Activated CD8-positive, alpha-beta memory T cell treated with anti-CD3 and anti-CD28 coated beads, Interleukin-2, amount 50 U/mL, for 4 hours (primary cell): ENCODE measurements around the gene INTS6.

ENCODE experiments used
- DNase-seq: peaks from one replicate; pipeline ENCODE4 v3.0.0-alpha.2; 2020

INTS6 gene

DNA sequence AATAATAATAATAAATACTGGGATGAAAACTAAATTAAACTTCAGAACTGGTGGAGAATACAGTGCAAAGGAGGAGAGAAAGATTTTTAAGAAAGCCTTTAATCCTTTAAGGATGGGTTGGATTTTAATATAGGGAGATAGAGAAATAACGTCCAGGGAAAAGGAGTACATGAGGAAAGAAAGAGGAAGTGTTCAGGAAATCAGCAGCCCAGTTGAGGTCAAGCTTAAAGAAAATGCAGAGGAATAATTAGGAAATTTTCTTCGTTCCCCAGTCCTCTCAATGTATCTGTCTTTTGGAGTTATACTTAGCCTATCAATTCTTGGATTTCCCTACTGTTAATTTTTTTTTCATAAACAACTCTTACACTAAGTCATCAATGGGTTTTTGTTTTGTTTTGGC, 47.7 kb downstream of the INTS6 start:
- DNase-seq, result no peak

DNA sequence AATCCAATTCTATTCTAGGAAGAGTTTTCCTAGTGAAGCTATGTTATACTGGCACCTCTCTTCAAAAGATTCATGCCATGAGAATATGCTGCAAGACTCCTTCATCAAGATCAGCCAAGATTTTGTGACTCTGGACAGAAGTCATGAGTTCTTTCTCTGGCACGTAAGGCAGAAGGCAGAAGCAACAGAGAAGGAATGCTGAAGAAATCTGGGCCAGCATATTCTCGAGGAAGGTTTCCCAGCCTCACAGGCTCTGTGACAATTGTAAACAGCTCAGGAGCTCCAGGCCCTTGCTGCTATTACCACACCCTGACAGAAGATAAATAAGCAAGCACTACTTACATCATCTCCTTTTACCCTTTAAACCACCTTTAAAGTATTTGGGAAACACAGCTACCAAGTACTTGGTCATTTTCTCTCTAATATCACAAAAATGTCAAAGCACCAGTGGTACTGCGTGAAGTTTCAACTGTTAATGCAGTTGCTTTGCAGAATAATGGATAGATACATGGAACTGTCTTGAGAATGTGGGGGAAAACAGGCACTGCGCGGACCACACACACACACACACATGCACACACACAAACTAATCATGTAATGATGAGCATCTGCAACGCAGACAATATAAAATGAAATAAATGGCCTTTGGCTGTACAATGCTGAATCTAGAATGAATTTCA, 55.4 kb downstream of the INTS6 start:
- DNase-seq, result no peak

DNA sequence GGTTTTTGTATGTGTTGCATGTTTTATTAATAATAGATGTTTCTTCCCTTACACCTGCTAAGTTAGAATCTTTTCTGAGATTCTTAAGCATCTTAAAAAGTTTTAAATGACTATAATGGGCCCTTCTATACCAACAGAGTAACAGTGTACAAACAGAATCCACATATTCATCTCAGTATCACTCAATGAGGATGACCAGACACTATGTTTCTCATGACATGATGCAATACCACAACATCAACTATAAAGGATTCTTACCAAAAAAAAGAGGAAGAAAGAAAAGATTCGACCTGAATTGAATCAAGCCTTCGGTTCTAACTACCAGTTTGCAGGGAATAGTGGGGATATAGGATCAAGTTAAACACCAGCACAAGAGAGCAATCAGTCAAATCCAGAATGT, 56.5 kb downstream of the INTS6 start:
- DNase-seq, result no peak

DNA sequence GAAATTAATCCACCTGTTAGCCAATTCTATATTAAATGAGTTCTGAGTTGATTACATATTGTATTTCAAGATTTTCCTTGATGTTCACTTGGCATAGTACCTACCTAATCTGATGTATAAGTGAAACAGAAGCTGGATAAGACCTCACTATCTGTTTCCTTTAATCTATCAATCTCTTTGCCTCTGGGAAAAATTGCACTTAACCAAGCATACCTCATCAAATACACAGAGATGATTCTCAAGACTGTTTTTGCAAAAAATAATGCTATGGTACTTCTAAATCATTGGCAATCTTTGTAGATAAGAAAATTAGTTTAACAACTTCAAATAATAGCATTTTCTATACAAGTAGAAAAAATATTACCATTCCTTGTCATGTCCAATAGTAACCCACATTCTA, 58.1 kb downstream of the INTS6 start:
- no peak for DNase-seq

DNA sequence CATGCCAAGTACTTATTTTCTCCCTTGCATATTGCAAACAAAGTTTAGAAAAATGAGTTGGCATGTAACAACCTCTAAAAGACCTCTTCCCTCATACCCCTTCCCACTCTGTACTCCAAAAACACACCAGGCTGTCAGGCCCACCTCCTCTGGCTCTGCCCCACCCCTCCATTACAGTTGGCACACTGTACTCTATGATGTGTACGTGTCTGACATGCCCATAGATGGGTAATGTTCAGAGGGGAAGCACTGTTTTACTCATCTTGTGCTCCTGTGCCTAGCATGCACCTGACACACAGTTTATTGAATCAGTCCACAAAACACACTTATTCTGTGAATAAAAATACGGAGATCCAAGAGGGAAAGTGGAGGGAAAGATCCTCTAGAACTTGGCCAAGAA, 67.7 kb downstream of the INTS6 start:
- DNase-seq, result no peak

DNA sequence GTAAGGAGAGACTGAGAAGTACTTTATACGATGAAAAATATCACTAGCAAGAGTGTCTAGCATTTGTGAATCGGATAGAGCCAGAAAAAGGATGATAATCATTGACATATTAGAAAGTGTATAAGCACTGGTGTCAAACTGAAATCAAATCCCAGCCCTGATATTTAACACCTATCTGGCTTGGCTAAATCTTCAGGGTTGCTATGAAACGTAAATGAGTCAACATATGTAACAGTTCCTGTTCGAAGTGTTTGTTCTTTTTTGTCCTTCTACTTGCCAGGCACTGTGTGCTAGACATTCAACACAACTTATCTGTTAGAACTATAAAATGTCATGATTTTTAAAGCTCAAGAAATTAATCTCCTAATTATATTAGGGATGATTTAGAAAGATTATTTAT, 72.6 kb downstream of the INTS6 start:
- DNase-seq, result no peak

DNA sequence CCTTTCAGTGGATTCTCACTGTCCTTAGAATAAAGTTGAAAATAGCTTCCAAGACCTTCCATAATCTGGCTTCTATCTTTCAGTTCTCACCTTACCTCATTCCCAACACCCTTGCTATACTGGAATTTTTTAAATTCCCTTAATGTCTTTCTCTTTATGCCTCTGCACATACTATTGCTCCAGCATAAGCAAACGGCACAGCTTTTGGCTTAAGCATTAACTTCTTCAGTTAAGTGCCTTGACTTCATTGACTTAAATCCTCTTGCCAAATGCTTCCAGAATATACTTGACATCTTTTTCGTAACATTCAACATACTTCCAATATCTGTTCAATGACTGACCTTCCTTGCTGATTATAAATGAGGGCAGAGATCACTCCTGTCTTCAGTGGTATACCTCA, 79.4 kb downstream of the INTS6 start:
- DNase-seq, result no peak

DNA sequence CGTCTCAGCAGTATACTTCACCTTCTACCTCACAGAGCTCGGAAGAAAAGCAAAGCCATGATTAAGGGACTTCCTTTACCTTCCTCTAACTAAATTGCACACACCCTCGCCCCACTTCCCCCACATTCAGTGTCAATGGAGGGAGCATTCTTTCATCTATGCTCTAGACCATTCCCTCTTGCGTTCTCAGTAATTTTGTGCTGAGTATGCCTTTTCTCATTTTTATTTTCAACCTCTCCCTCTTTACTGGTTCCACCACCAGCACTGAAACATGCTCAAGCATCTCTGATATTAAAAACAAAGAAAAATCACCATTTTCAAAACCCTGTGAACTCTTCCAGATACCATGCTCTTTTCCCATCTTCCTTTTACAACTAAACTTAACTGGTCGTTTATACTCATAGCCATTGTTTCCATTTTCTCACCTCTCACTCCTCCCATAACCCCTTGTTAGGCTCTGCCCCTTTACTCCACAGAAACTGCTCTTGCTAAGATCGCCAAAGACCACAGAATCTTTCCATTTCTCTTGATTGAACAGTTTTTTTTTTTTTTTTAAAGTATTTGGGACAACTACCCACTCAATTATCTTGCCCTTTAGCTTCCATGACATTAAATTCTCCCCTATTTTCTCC, 81.0 kb downstream of the INTS6 start:
- no peak for DNase-seq

DNA sequence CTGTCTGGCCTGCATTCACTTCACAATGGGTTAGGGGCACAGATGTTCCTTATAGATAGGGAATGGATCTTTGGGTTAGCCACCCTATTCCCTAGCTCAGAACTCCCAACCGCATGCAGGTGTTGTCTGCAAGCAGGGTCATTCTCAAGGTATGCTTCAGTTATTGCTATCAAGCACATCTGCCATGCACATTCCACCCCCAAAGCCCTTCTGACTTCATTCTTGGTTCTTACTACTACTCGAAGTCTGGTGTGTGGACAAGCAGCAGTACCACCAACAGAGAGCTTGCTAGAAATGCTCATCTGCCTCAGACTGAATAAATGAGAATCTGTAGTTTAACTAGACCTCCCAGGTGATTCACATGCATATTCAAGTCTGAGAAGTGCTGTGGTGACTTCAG, 82.0 kb downstream of the INTS6 start:
- DNase-seq, result no peak

DNA sequence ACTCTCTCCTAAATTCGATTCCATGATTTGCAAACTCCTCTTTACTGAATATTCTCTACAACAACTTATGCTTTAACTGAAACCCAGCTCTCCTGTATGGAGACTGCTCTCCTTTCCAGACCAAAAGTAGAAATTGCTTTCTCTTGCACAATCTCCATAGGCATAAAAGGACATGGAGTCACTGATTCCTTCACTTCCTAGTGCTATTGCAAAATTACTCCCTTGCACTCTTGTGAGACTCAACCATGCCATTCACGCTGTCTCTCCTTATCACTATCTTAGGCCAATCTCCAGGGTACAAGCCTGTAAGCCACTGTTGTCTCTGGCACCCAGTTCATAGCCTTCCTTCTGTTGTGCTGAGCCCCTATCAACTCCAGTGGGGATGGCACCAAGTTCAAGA, 82.7 kb downstream of the INTS6 start:
- no peak for DNase-seq

DNA sequence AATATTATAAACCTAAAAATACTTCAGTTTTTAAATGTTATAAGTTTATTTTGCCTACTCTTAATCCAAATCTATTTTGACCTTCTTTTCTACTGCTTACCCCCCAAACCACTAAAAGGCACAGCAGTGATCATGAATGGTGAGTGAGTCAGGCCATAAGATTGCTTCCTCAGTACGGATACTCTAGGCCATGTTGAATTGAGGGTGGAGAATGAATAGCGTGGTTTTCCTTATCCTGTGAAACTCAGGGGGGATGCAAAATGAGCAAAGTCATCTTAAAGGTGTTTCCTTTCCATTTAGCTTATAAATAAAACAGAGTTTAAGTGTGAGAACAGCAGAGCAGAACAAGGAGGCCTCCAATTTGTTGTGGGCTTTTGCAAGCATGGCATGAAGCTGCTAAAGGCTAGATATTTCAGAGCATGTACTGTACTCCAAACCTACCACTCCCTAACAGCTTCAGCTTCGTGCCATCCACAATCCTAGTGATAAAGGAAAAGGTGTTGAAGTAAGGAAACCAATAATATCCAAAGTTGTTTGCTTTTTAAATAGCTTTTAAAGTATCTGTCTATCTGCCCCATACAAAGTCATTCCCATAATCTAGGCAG, 88.3 kb downstream of the INTS6 start:
- no peak for DNase-seq

DNA sequence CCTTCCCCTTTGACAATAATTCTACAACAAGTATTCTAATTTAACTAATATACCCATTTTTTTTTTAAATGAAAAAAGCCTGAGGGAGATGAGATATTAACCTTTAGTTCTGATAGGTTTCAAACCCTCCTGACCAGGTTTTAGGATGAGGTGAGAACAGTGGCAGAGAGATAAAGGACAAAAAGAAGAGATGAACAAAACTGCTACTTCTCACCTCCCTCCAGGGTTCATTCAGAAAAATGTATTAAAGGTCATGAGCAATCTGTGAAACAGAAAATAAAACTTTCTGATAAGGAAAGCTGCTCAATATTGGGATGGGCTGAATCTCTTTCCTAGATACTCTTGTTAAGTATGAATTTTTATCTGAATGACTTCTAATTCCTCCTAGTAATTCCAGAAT, 89.2 kb downstream of the INTS6 start:
- no peak for DNase-seq

DNA sequence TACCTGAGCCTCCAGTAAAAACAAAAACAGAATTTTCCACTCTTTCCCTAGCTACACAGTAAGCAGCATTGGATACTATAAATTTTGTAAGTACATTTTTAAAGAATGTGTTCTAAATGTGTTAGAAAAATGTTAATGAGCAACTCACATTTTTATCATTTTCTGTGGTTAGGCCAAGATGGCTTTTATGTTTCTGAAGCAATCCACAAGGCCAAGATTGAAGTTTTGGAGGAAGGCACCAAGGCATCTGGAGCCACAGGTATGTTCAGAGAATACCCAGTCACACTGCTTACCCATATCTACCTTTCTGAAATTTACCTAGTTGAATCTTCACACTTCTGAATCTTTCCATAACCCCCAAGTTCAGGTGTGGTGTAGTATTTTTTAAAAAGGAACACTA, 91.7 kb downstream of the INTS6 start:
- DNase-seq, result no peak

DNA sequence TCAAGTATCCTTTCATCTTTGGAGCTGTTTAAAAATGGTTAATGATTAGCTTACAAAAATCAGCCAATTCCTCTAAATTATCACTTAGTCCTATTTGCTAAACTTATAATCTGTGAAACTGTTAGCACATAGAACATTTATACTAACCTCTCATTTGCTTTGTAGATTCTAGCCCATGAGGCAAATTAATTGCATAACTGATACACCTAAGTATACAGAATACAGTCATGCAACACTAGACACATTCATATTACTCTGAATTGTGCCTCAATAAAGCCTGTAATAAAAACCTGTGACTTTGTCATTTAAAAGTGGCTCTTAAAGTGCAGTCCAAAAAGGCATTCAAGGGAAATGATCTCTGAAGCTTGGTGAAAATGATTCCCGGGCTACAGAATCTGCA, 92.3 kb downstream of the INTS6 start:
- no peak for DNase-seq

DNA sequence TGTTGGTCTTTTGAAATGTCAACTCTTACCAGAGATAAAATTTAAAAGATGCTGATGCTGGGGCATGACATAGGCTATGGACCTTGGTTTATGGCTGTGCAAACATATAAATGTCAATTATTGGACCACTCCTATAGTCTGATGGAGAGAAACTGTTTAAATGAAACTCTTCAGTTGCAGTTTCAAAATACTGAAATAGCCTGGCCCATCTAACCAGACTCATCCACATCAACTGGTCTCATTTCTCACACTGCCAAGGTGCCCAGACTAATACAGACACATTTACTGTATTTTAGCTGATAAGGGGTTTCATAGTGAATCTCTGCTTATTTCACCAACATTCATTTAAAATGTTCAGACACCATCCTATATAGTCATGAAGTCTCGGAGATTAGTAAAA, 93.5 kb downstream of the INTS6 start:
- no peak for DNase-seq

DNA sequence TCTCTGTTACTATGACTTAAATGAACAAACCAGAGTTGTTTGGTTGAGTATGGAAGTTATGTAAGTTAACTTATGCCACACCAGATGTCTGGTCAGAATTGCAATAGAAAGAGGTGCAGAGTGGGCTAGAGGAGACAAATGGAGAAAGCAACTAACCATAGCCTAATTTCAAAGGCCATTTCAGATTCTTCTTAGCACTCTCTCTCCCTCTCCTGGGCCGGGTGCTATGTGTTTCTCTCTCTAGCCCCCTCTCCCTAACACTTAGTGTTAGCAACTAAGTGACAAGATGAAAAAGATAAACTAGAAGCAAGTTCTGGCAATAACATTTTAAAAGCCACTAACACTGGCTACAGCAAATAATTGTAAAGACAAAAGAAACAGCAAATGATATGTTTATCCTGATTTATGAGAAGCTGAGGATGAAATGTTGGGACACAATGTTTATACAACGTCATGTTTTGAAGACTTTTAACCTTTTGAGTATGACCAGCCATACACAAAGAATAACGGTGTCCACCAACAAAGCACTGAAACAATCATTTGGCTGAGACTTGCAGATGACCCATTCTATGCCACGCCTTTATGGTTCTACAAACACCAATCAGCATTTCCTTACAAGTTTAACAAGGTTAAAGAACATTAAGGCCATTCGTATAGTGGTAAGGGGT, 94.8 kb downstream of the INTS6 start:
- DNase-seq, result no peak

DNA sequence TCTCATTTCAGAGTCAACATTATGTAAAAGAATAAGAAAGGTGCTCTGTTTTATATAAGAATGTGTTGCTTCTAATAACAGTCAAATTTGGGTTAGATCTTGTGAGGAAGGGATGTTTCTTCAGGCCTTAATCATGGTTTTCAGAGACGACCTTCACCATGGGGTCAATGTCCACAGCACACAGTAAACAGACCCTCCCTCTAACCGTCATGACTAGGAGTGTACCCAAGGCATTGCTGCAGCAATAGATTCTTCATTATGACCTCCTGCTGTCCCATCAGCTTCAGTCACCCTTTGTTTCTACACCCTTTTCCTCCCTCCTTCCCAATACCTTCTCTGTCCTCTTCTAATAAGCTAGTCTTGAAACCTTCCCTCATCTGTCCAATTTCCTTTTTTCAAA, 97.6 kb downstream of the INTS6 start:
- no peak for DNase-seq

DNA sequence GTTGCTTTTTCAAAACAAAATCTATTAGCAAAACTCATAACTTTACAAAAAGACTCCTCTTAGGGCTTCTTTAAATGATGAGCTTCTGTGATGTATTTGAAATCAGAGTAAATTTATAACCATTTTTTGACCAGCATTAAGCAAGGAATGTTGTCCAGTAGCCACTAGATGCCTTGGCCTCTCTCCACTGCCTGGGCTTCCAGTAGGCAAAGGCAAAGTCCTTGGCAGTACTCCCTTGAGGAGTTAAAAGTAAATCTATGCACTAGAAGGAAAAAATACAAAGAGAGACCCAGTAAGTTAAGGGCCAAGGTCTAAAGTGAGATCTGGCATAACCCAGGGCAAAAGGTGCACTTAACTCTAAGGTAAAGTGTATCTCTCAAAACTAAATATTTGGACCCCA, 103.8 kb downstream of the INTS6 start:
- DNase-seq, result no peak

DNA sequence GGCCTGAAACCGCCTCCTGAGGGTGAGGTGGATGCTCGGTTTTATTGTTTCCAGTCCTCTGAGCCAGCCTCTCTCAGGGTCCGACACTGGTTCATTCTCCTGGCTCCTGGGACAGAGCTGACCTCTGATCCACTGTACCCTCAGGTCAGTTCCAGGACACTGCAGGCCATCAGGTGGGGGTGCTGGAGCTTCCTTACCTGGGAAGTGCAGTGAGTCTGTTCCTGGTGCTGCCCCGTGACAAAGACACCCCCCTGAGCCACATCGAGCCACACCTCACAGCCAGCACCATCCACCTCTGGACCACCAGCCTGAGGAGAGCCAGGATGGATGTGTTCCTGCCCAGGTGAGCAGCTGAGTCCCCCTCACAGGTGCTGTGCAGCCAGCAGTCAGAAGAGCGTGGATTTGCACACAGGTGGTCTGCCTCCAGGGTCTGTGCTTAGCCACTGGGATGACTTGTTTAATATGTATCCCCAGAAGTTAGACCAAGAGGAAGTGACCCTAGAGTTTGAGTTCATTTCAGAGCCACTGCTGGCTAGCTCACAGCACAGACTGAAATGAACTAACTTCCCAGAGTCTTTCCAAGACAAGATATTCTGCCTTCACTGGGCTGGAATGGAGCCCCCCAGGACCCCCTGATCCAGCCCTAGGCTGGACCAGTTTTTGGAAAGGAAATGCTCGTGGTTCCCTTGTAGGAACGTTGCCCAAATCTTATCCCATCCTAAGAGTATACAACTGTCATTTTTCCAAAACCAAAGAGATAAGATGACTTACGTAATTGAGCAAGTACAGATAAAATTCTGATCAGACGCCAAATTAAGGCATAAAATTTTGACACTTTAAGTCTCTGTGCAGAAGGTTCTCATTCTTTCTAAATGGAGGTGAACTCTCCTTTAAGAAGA, 104.5 kb downstream of the INTS6 start:
- no peak for DNase-seq

DNA sequence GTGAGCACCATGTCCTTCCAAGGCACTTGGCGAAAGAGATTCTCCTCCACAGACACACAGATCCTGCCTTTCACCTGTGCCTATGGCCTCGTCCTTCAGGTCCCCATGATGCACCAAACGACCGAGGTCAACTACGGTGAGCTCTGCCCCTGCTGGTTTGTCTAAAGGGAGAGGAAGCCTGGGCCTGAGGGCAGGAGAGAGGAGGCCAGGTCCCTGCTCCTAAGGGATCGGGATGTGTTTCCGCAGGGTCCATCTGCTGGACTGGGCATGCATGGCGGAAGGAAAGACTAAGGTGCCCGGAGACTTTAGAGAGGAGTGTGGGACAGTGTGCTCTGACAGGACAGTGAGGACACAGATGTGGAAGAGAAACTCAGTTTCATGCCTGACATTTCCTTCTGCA, 105.7 kb downstream of the INTS6 start:
- DNase-seq, result no peak

DNA sequence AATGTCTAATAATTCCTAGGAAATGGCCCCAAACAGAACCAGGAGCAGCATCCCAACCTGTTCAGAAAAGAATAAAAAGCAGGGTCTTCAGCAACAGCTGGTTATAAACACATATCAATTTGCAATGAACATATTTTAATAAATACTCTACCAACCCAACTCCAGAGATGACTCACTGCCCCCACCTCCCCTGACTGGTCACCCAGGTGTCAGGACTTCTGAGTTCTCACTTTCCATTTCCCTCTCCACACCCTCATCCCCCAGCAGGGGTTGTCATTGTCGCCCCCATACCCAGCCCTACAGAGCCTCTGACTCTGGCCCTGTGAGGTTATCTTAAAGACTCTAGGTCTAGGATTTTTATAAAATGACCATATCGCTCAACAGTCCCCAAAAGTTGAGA, 106.4 kb downstream of the INTS6 start:
- no peak for DNase-seq

DNA sequence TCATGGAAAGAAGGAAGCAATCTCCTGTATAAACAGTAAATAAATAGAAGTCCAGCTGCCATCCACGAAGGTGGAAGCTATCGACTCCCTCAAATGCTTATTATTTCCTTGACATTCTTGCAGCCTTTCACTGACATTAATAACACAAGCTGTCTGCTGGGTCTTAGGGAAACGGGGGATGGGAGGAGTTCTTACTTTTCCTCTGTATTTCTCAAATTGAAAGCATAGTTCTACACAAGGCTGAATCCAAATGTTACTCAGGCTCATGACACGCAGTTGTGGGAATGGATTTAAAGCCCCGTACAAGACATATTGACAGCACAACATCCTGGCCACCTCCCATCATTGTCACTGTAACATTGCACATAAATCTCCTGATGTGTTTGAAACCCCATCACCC, 109.4 kb downstream of the INTS6 start:
- no peak for DNase-seq

DNA sequence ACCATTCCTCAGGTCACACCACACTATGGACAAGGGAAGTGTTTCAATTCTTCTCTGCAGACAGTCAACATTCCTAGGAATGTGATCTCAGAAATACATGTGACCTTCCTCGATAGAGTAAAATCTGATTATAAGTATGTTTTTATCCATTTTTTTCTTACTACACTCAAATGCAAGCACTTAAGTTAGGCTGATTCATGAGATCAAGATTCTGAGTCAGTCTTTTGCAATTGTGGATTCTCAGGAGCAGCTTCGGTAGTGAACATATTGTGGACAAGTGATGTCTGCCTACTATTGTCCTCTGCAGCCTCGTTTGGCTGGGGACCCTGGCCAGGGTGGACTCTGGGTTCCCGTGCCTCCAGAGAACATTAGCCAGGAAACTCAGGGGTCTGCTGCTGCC, 110.1 kb downstream of the INTS6 start:
- DNase-seq, result no peak
